ENCODE measurements around the gene MISP.

The MISP gene

GRCh38 chr19:711254-711653 is 39.7 kb upstream of the MISP start:
- Histone ChIP-seq H3K4me3 (ENCODE audit: low read depth, low read length, poor library complexity, severe bottlenecking) (no peak overlapping the region), H3K4me2 (ENCODE audit: low read length) (no peak overlapping the region), H3K9me2 (ENCODE audit: low read depth, low read length) (no peaks in the 10 kb centered on the region), H3K9ac (ENCODE audit: low read length) (no peak overlapping the region), H3K27me3 (ENCODE audit: insufficient read depth, low read length) (peaks cover 14% of the 10 kb centered on the region; the same call in 1 of the 2 replicates), H3K79me2 (ENCODE audit: insufficient read depth, low read length) (no peaks in the 10 kb centered on the region), H4K20me1 (ENCODE audit: insufficient read depth, low read length) (no peaks in the 10 kb centered on the region), H3F3A (ENCODE audit: insufficient read depth, low read length) (no peaks in the 10 kb centered on the region), H2AFZ (ENCODE audit: low read length) (no peak overlapping the region), H3K4me1 (ENCODE audit: insufficient read depth, low read length, severe bottlenecking) (no peaks in the 10 kb centered on the region), H3K36me3 (ENCODE audit: insufficient read depth, low read length) (no peaks in the 10 kb centered on the region), H3K9me3 (ENCODE audit: low read length) (no peaks in the 10 kb centered on the region), H3K27ac (ENCODE audit: low read depth, low read length, poor library complexity, severe bottlenecking) (no peak overlapping the region)
- TF ChIP-seq EZH2 (IDR thresholded peaks at IDR 0.05; ENCODE audit: borderline replicate concordance, low read length) = no peak
- no peak for TF ChIP-seq CTCF (IDR thresholded peaks at IDR 0.05; ENCODE audit: low read length)

- no peaks in the 10 kb centered on the region for H3K9me2 ChIP-seq (ENCODE audit: low read depth, low read length)
- H3K4me1 ChIP-seq (ENCODE audit: insufficient read depth, low read length, severe bottlenecking) = no peaks in the 10 kb centered on the region
- H2AFZ ChIP-seq (ENCODE audit: low read length) = no peak overlapping the region
- H3K27ac ChIP-seq (ENCODE audit: low read depth, low read length, poor library complexity, severe bottlenecking) = no peak overlapping the region
- H3K9me3 ChIP-seq (ENCODE audit: low read length) = no peaks in the 10 kb centered on the region
- TF ChIP-seq EZH2 (IDR thresholded peaks at IDR 0.05; ENCODE audit: borderline replicate concordance, low read length) = no peak
- TF ChIP-seq CTCF (IDR thresholded peaks at IDR 0.05; ENCODE audit: low read length) = no peak
- H3F3A ChIP-seq (ENCODE audit: insufficient read depth, low read length) = no peaks in the 10 kb centered on the region
- H3K27me3 ChIP-seq (ENCODE audit: insufficient read depth, low read length) = peaks cover 21% of the 10 kb centered on the region; the same call in 1 of the 2 replicates
- H3K79me2 ChIP-seq (ENCODE audit: insufficient read depth, low read length) = no peaks in the 10 kb centered on the region
- no peak overlapping the region for H3K4me3 ChIP-seq (ENCODE audit: low read depth, low read length, poor library complexity, severe bottlenecking)
- no peak overlapping the region for H3K4me2 ChIP-seq (ENCODE audit: low read length)
- H4K20me1 ChIP-seq (ENCODE audit: insufficient read depth, low read length) = no peaks in the 10 kb centered on the region
- H3K36me3 ChIP-seq (ENCODE audit: insufficient read depth, low read length) = no peaks in the 10 kb centered on the region
- H3K9ac ChIP-seq (ENCODE audit: low read length) = no peak overlapping the region
Observed at GRCh38 chr19:715347-715746, 35.6 kb upstream of the MISP start.

- H3K4me2 ChIP-seq (ENCODE audit: low read length) = no peak overlapping the region
- no peak overlapping the region for H3K9ac ChIP-seq (ENCODE audit: low read length)
- no peak overlapping the region for H3K4me3 ChIP-seq (ENCODE audit: low read depth, low read length, poor library complexity, severe bottlenecking)
- TF ChIP-seq EZH2 (IDR thresholded peaks at IDR 0.05; ENCODE audit: borderline replicate concordance, low read length) = no peak
- no peak for TF ChIP-seq CTCF (IDR thresholded peaks at IDR 0.05; ENCODE audit: low read length)
- no peaks in the 10 kb centered on the region for H3F3A ChIP-seq (ENCODE audit: insufficient read depth, low read length)
- H3K9me2 ChIP-seq (ENCODE audit: low read depth, low read length) = no peaks in the 10 kb centered on the region
- peaks cover 17% of the 10 kb centered on the region; the same call in 1 of the 2 replicates for H3K27me3 ChIP-seq (ENCODE audit: insufficient read depth, low read length)
- no peaks in the 10 kb centered on the region for H3K9me3 ChIP-seq (ENCODE audit: low read length)
- H4K20me1 ChIP-seq (ENCODE audit: insufficient read depth, low read length) = no peaks in the 10 kb centered on the region
- H3K79me2 ChIP-seq (ENCODE audit: insufficient read depth, low read length) = no peaks in the 10 kb centered on the region
- H3K27ac ChIP-seq (ENCODE audit: low read depth, low read length, poor library complexity, severe bottlenecking) = no peak overlapping the region
- H3K4me1 ChIP-seq (ENCODE audit: insufficient read depth, low read length, severe bottlenecking) = no peaks in the 10 kb centered on the region
- no peak overlapping the region for H2AFZ ChIP-seq (ENCODE audit: low read length)
- H3K36me3 ChIP-seq (ENCODE audit: insufficient read depth, low read length) = no peaks in the 10 kb centered on the region
Observed at GRCh38 chr19:718251-718951, 32.5 kb upstream of the MISP start.

All from OCI-LY1 (cell line).